ENCODE results near the gene ATP6V0C. TPM values are rescaled to one million over a fixed set of nuclear protein-coding genes. Genes with fewer than 3 reads are reported as not detected.
A peak's percentile ranks its signal among the peaks of the same experiment; 100 is the strongest.

The ATP6V0C gene
- total RNA-seq, 6 experiments from 2014 or later: 71.5 to 100 (median 79.4) TPM

GRCh38 chr16:2518823-2519710 is 5.3 kb downstream of the ATP6V0C start:
- Histone ChIP-seq H3K4me3 (no peak overlapping the region), H3K4me1 (peaks cover 0 to 66% (median 37%) of the 10 kb centered on the region in 4 donors), H3K27ac (peak overlapping the region in 2 of 3 donors; percentile 54 to 80), H3K36me3 (peaks cover 0 to 8% (median 0%) of the 10 kb centered on the region in 4 donors), H3K9me3 (no peaks in the 10 kb centered on the region), H3K27me3 (no peaks in the 10 kb centered on the region)
- intact Hi-C loops (cut with DNase I): no loop called here
- ATAC-seq (peak in 1 of 4 donors; percentile 2), DNase-seq (peak; percentile 47 to 64 (median 61))
- no peak for TF ChIP-seq CTCF (IDR thresholded peaks at IDR 0.05)
- no peak for TF ChIP-seq POLR2A (IDR thresholded peaks at IDR 0.05)
- 64% methylated on average over 10 of the region's 39 CpGs for WGBS (ENCODE audit: insufficient coverage, low coverage, low lambda C conversion rate, missing lambda C conversion rate)

GRCh38 chr16:2519711-2520080 is 5.9 kb downstream of the ATP6V0C start:
- ATAC-seq (no peak), DNase-seq (peak in 1 of 3 donors; percentile 68)
- Histone ChIP-seq H3K27me3 (no peaks in the 10 kb centered on the region), H3K9me3 (no peaks in the 10 kb centered on the region), H3K4me1 (peaks cover 0 to 73% (median 40%) of the 10 kb centered on the region in 4 donors), H3K36me3 (peaks cover 0 to 8% (median 0%) of the 10 kb centered on the region in 4 donors), H3K4me3 (peak overlapping the region; percentile 49 to 73 (median 59)), H3K27ac (peak overlapping the region; percentile 54 to 80 (median 56))
- TF ChIP-seq CTCF (IDR thresholded peaks at IDR 0.05) (no peak), POLR2A (IDR thresholded peaks at IDR 0.05) (no peak)
- WGBS (ENCODE audit: insufficient coverage, low coverage, low lambda C conversion rate, missing lambda C conversion rate): 51% methylated on average over 20 of the region's 22 CpGs
- intact Hi-C loops (cut with DNase I): no loop called here

- Histone ChIP-seq H3K27ac (peak within 1 kb of the TSS; percentile 56 to 83 (median 80)), H3K4me1 (peaks cover 0 to 73% (median 41%) of the 10 kb centered on the region in 4 donors), H3K4me3 (peak within 1 kb of the TSS; percentile 49 to 73 (median 59)), H3K27me3 (no peaks in the 10 kb centered on the region), H3K9me3 (no peaks in the 10 kb centered on the region), H3K36me3 (peaks cover 0 to 8% (median 0%) of the 10 kb centered on the region in 4 donors)
- WGBS (ENCODE audit: insufficient coverage, low coverage, low lambda C conversion rate, missing lambda C conversion rate): 2% methylated on average over 9 of the region's 83 CpGs
- ATAC-seq: peak; percentile 62 to 68 (median 64)
- DNase-seq: peak; percentile 91 to 92 (median 92)
- intact Hi-C loops (cut with DNase I): no loop called here
- TF ChIP-seq POLR2A (IDR thresholded peaks at IDR 0.05) (peak; percentile 32), CTCF (IDR thresholded peaks at IDR 0.05) (no peak)
Observed at GRCh38 chr16:2520097-2520783, 6.5 kb downstream of the ATP6V0C start, which contains the start of gene AMDHD2. AMDHD2 (plus strand) TSS chr16:2520371; CDS start chr16:2520459, 88 bp downstream.

GRCh38 chr16:2520784-2521531 is 7.2 kb downstream of the ATP6V0C start:
- Histone ChIP-seq H3K27me3 (no peaks in the 10 kb centered on the region), H3K4me3 (peak overlapping the region; percentile 49 to 73 (median 59)), H3K9me3 (no peaks in the 10 kb centered on the region), H3K4me1 (peaks cover 0 to 70% (median 37%) of the 10 kb centered on the region in 4 donors), H3K27ac (peak overlapping the region; percentile 40 to 83 (median 80)), H3K36me3 (peaks cover 0 to 8% (median 0%) of the 10 kb centered on the region in 4 donors)
- TF ChIP-seq POLR2A (IDR thresholded peaks at IDR 0.05) (no peak), CTCF (IDR thresholded peaks at IDR 0.05) (no peak)
- ATAC-seq (peak in 1 of 4 donors; percentile 6), DNase-seq (peak; percentile 48 to 69 (median 55))
- WGBS (ENCODE audit: insufficient coverage, low coverage, low lambda C conversion rate, missing lambda C conversion rate): 24% methylated on average over 13 of the region's 41 CpGs
- intact Hi-C loops (cut with DNase I): no loop called here
